IMR-90 (cell line): ENCODE results near the gene BRD1. TPM values are rescaled to one million over a fixed set of nuclear protein-coding genes. Genes with fewer than 3 reads are reported as not detected.

Experiments used
- ATAC-seq: fragments of 200-7000 bp; cut with Tn5 transposase; 2 replicates; pipeline ENCODE4 v1.9.1; 2020; ENCODE audit warnings: low read depth, mild to moderate bottlenecking, moderate library complexity
- BruUV-seq: library from RNA; stranded (reverse); fragments of 400-500 nt; replicated peaks from 2 replicates; lab custom pipeline; 2021; lab: Mats Ljungman, UMichigan
- CTCF ChIA-PET: fragments of 300-600 bp; formaldehyde crosslinking; extraction: SDS; loops from one replicate; lab custom pipeline; 2021; ENCODE audit warnings: antibody characterized with exemption; lab: Yijun Ruan, JAX
- POLR2A ChIA-PET: fragments of 300-600 bp; sonication (Branson Sonifier 250); formaldehyde crosslinking; loops from one replicate; lab custom pipeline; 2022; ENCODE audit warnings: antibody characterized with exemption; ENCODE audit not compliant: unreplicated experiment; lab: Charles Lee
- DNase-seq: peaks from one replicate; pipeline ENCODE4 v3.0.0; 2013
- H2AFZ ChIP-seq: replicated peaks from 2 replicates; pipeline ENCODE3; 2013; ENCODE audit warnings: low read length, mild to moderate bottlenecking; ENCODE audit not compliant: poor library complexity
- H2AK5ac ChIP-seq: 2 replicates; pipeline ENCODE4 v1.6.1; 2013; ENCODE audit warnings: low read depth, low read length, inconsistent platforms
- H2AK9ac ChIP-seq: replicated peaks from 2 replicates; pipeline ENCODE3; 2013; ENCODE audit warnings: mild to moderate bottlenecking, low read depth, low read length, moderate library complexity; ENCODE audit not compliant: poor library complexity
- H2BK120ac ChIP-seq: 2 replicates; pipeline ENCODE4 v1.6.1; 2013; ENCODE audit warnings: low read depth, low read length, inconsistent platforms
- H2BK15ac ChIP-seq: 3 replicates; pipeline ENCODE4 v1.6.1; 2013; ENCODE audit warnings: low read depth, low read length, inconsistent platforms
- H2BK20ac ChIP-seq: 2 replicates; pipeline ENCODE4 v1.6.1; 2013; ENCODE audit warnings: low read depth, mild to moderate bottlenecking, inconsistent platforms, low read length, moderate library complexity
- H2BK5ac ChIP-seq: 2 replicates; pipeline ENCODE4 v1.6.1; 2013; ENCODE audit warnings: mild to moderate bottlenecking, low read depth, low read length, inconsistent platforms; ENCODE audit not compliant: poor library complexity, severe bottlenecking
- H3K14ac ChIP-seq: replicated peaks from 2 replicates; pipeline ENCODE4 v1.6.1; 2013; ENCODE audit warnings: low read depth, low read length, inconsistent platforms
- H3K18ac ChIP-seq: 2 replicates; pipeline ENCODE4 v1.6.1; 2013; ENCODE audit warnings: low read depth, low read length, control low read depth
- H3K23ac ChIP-seq: 2 replicates; pipeline ENCODE4 v1.6.1; 2013; ENCODE audit warnings: low read depth, low read length, inconsistent platforms
- H3K27ac ChIP-seq: 2 replicates; pipeline ENCODE4 v1.5.1; 2013; ENCODE audit warnings: mild to moderate bottlenecking, control low read depth, low read length; ENCODE audit not compliant: insufficient read depth
- H3K27me3 ChIP-seq: 2 replicates; pipeline ENCODE4 v1.6.1; 2013; ENCODE audit warnings: low read length; ENCODE audit not compliant: control insufficient read depth, insufficient read depth
- H3K36me3 ChIP-seq: 2 replicates; pipeline ENCODE4 v1.6.1; 2013; ENCODE audit warnings: low read length, mixed read lengths; ENCODE audit not compliant: control insufficient read depth, insufficient read depth
- H3K4ac ChIP-seq: 2 replicates; pipeline ENCODE4 v1.6.1; 2013; ENCODE audit warnings: low read depth, low read length, inconsistent platforms
- H3K4me1 ChIP-seq: 2 replicates; pipeline ENCODE4 v1.6.1; 2013; ENCODE audit warnings: low read length, mixed read lengths; ENCODE audit not compliant: control insufficient read depth, insufficient read depth
- H3K4me2 ChIP-seq: 2 replicates; pipeline ENCODE4 v1.6.1; 2013; ENCODE audit warnings: low read depth, mild to moderate bottlenecking, control low read depth, low read length, moderate library complexity
- H3K4me3 ChIP-seq: 2 replicates; pipeline ENCODE4 v1.5.1; 2013; ENCODE audit warnings: low read depth, mild to moderate bottlenecking, control low read depth, low read length, moderate library complexity; ENCODE audit not compliant: insufficient read depth
- H3K56ac ChIP-seq: 2 replicates; pipeline ENCODE4 v1.6.1; 2013; ENCODE audit warnings: low read length, inconsistent platforms; ENCODE audit not compliant: insufficient read depth; ENCODE audit errors: extremely low read depth
- H3K79me1 ChIP-seq, 2 experiments: 2 replicates each; pipeline ENCODE4 v1.6.1; 2013; ENCODE audit warnings: low read length in 2 of 2, inconsistent platforms in 1 of 2, low read depth in 1 of 2
- H3K9ac ChIP-seq: 2 replicates; pipeline ENCODE4 v1.6.1; 2013; ENCODE audit warnings: low read depth, low read length, control low read depth
- H3K9me1 ChIP-seq: 2 replicates; pipeline ENCODE4 v1.6.1; 2013; ENCODE audit warnings: low read length, inconsistent platforms; ENCODE audit not compliant: insufficient read depth
- H3K9me3 ChIP-seq: 2 replicates; pipeline ENCODE4 v1.6.1; 2013; ENCODE audit warnings: low read length; ENCODE audit not compliant: control insufficient read depth, insufficient read depth
- H4K20me1 ChIP-seq: 2 replicates; pipeline ENCODE4 v1.6.1; 2013; ENCODE audit warnings: low read length, inconsistent platforms; ENCODE audit not compliant: insufficient read depth
- H4K5ac ChIP-seq: 2 replicates; pipeline ENCODE4 v1.6.1; 2013; ENCODE audit warnings: mild to moderate bottlenecking, low read depth, low read length, control low read depth
- H4K8ac ChIP-seq, 2 experiments: 2 replicates each; pipeline ENCODE4 v1.6.1; 2013; ENCODE audit warnings: low read depth in 2 of 2, low read length in 2 of 2, control low read depth in 1 of 2, inconsistent platforms in 1 of 2
- H4K91ac ChIP-seq: 2 replicates; pipeline ENCODE4 v1.6.1; 2013; ENCODE audit warnings: low read depth, low read length, inconsistent platforms; ENCODE audit not compliant: insufficient read depth
- BHLHE40 ChIP-seq: fragments of 150-350 bp; IDR thresholded peaks from 2 replicates; pipeline ENCODE4 v1.6.1; 2016; ENCODE audit warnings: mild to moderate bottlenecking, low read depth, low read length
- CHD1 ChIP-seq: IDR thresholded peaks from 2 replicates; pipeline ENCODE4 v1.6.1; 2012; ENCODE audit warnings: low read depth, low read length, improper control_type of control experiment
- ELK1 ChIP-seq: fragments of 150-350 bp; IDR thresholded peaks from 2 replicates; pipeline ENCODE4 v1.6.1; 2016; ENCODE audit warnings: low read depth, mild to moderate bottlenecking, low read length, moderate library complexity, borderline replicate concordance
- MAZ ChIP-seq: IDR thresholded peaks from 2 replicates; pipeline ENCODE4 v1.6.1; 2012; ENCODE audit warnings: low read depth, mild to moderate bottlenecking, low read length, improper control_type of control experiment, moderate library complexity, borderline replicate concordance
- MXI1 ChIP-seq: IDR thresholded peaks from 2 replicates; pipeline ENCODE4 v1.6.1; 2012; ENCODE audit warnings: low read depth, mild to moderate bottlenecking, low read length, moderate library complexity, borderline replicate concordance
- POLR2A ChIP-seq: IDR thresholded peaks from 2 replicates; pipeline ENCODE4 v1.6.1; 2012; ENCODE audit warnings: mild to moderate bottlenecking, low read depth, low read length
- RCOR1 ChIP-seq: IDR thresholded peaks from 2 replicates; pipeline ENCODE4 v1.6.1; 2012; ENCODE audit warnings: mild to moderate bottlenecking, low read length, improper control_type of control experiment; ENCODE audit not compliant: insufficient replicate concordance
- RFX5 ChIP-seq: IDR thresholded peaks from 2 replicates; pipeline ENCODE4 v1.8.0; 2012; ENCODE audit warnings: low read depth, mild to moderate bottlenecking, low read length, moderate library complexity
- SMC3 ChIP-seq: fragments of 150-350 bp; IDR thresholded peaks from 2 replicates; pipeline ENCODE4 v1.6.1; 2016; ENCODE audit warnings: low read depth, mild to moderate bottlenecking, antibody characterized with exemption, low read length, moderate library complexity
- WGBS, 2 experiments: methylation state at CpG; one replicate each; pipeline versions ENCODE4 v1.1.5 to v1.1.7; 2013; ENCODE audit warnings: missing lambda C conversion rate in 2 of 2; ENCODE audit not compliant: insufficient read length in 1 of 2; ENCODE audit errors: extremely low coverage in 2 of 2; 5-methylcytosine and 5-hydroxymethylcytosine counted together
- dilution Hi-C: fragments of 300-500 bp; cut with HindIII; formaldehyde crosslinking; loops from one replicate; pipeline ENCODE4 v1.14.3; 2018; ENCODE audit warnings: low sequenced_read_pairs; ENCODE audit not compliant: unreplicated experiment
- in situ Hi-C: fragments of 300-500 bp; cut with MboI; formaldehyde crosslinking; loops from 3 replicates; pipeline ENCODE4 v1.14.3; 2019; ENCODE audit warnings: low sequenced_read_pairs, inconsistent platforms, mixed read lengths
- intact Hi-C: fragments of 100-400 bp; cut with micrococcal nuclease; formaldehyde crosslinking; loops from 2 replicates; pipeline ENCODE4 v1.10.0; 2022
- polyA plus RNA-seq, 3 experiments: library from polyadenylated mRNA; depleted of rRNA; stranded (reverse); fragments of >200 nt; gene quantifications; 2 replicates each; pipeline ENCODE4 v1.2.3, GENCODE V29; 2012; ENCODE audit warnings: low replicate concordance in 1 of 3
- total RNA-seq: library from RNA; depleted of rRNA; stranded (reverse); fragments of >200 nt; gene quantifications from 2 replicates; pipeline ENCODE4 v1.2.3, GENCODE V29; 2012
- TF ChIP-seq, protein P1 (sequence below): conservative IDR thresholded peaks from 2 replicates; pipeline ENCODE4 v1.5.1; 2012; ENCODE audit warnings: mild to moderate bottlenecking, low read depth, low read length, improper control_type of control experiment

The BRD1 gene
- total and polyA plus RNA-seq, 2 of the 4 experiments (the other 2 are of a cell fraction), result 10.0 to 10.6 TPM

DNA sequence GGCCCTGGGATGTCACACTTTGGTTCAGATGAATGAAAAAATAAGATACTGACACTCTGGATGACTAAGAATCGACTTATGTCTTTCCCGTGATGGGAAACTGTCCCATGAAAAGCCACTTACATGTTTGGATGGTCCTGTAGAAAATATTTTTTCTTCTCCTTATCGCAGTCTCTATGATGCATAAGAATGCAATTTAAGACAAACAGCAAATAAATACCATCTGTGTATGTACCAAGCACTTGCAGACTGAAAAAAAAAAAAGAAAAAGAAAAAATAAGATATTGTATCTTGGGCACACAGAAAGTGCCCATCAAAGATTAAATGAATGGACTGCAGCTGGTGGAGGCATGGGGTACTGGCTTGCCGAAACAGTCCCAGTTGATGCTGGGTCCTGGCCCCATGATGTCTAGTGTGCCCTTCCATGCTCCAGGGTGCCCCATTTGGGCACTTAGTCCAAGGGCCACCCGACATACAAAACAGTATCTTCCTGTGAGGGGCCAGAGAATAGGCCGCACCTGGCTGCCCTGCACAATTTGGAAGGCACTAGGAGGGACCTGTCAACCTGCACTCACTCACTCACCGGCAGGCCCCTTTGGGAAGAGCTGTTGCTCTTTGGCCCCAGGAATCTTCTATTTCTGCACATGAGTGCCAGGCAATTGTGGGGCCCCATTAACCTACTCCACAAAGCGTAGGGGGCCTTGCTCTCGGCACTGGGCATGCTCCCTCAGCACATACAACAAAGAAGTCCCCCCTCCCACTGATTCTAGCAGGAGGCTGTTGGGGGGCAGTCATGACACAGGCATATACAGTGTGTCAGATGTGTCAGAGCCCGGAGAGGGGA, 23.5 kb upstream of the BRD1 start (continued):
- no peak for TF ChIP-seq SMC3

DNA sequence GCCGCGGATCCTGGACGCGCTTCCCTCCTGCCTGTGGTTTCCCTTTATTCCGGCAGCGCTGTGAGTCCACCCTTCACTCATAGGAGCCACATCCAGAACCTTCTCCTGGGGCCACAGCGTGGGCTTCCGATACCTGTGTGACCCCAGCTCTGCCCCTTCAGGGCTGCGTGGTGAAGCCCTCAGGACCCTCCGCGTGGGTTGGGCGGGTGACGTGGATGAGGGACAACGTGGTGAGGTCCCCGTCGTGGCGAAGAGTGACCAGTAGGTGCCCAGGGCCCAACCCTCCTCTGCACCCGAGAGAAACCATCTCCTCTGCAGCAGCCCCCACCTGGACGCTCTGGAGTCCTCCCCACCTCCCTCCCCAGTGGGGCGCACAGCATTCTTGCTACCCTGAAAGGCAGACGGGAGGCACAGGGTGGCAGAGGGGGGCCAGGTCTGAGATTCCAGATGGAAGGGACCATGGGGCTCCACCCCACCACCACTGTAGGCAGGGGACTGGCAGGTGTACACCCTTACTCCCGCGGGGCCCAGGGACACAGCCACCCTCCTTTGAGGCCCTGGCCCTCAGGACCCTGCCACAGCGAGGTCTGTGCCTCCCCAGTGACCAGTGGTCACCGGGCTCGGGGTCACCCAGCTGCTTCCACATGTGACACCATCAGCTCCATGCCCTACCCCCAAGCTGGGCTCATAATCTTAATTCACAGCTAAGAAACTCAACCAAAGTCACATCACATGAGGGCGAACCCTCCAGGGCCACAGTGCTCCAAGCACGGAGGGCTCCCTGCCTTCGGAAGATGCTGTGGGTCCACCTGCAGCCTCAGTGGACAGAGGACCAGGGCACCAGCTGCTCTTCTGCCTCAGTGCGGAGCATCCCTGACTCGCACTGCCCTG, 22.6 kb upstream of the BRD1 start:
- Histone ChIP-seq H3K18ac (no peak overlapping the region), H2BK5ac (no peak overlapping the region), H3K9ac (no peak overlapping the region), H2AK9ac (no peak overlapping the region), H2BK15ac (no peak overlapping the region), H4K91ac (no peak overlapping the region), H3K4me1 (peaks cover 2% of the 10 kb centered on the region), H2AK5ac (no peak overlapping the region), H2BK120ac (no peak overlapping the region), H2AFZ (peak overlapping the region; percentile 44), H4K20me1 (peaks cover 11% of the 10 kb centered on the region), H3K9me3 (no peaks in the 10 kb centered on the region), H3K4me3 (no peak overlapping the region), H3K23ac (no peak overlapping the region), H4K5ac (no peak overlapping the region), H3K4ac (no peak overlapping the region), H3K4me2 (no peak overlapping the region), H3K14ac (no peak overlapping the region), H4K8ac (no peak overlapping the region), H3K9me1 (no peaks in the 10 kb centered on the region), H3K27ac (no peak overlapping the region), H3K36me3 (no peaks in the 10 kb centered on the region; the same call in 1 of the 2 replicates), H3K56ac (no peak overlapping the region), H3K79me1 (peaks cover 6 to 9% of the 10 kb centered on the region in 2 experiments; a peak in 3 of 4 replicates), H3K27me3 (peaks cover 53% of the 10 kb centered on the region), H2BK20ac (no peak overlapping the region)
- in situ Hi-C loops, result no loop called here
- DNase-seq (no peak), ATAC-seq (no peak)
- dilution Hi-C loops, result no loop called here
- ChIA-PET CTCF (no interaction called here), POLR2A (no interaction called here)
- WGBS, 2 experiments, result 46% methylated on average over 16 of the region's 31 CpGs; no CpG with 5 or more reads in 1 of the 2 experiments
- intact Hi-C loops, result no loop called here
- TF ChIP-seq RCOR1 (no peak), ELK1 (no peak), MAZ (no peak), BHLHE40 (no peak), POLR2A (no peak), CHD1 (no peak), SMC3 (no peak), RFX5 (no peak), MXI1 (no peak)
- TF ChIP-seq, protein P1, sequence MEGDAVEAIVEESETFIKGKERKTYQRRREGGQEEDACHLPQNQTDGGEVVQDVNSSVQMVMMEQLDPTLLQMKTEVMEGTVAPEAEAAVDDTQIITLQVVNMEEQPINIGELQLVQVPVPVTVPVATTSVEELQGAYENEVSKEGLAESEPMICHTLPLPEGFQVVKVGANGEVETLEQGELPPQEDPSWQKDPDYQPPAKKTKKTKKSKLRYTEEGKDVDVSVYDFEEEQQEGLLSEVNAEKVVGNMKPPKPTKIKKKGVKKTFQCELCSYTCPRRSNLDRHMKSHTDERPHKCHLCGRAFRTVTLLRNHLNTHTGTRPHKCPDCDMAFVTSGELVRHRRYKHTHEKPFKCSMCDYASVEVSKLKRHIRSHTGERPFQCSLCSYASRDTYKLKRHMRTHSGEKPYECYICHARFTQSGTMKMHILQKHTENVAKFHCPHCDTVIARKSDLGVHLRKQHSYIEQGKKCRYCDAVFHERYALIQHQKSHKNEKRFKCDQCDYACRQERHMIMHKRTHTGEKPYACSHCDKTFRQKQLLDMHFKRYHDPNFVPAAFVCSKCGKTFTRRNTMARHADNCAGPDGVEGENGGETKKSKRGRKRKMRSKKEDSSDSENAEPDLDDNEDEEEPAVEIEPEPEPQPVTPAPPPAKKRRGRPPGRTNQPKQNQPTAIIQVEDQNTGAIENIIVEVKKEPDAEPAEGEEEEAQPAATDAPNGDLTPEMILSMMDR, result no peak
- BruUV-seq, result no TSS peak
